OCI-LY1 (cell line): ENCODE data around the gene RSPH1.

Experiments
- H2AFZ ChIP-seq: fragments of 200-600 bp; sonication (generic), shearing (Covaris generic); 2 replicates; pipeline ENCODE4 v1.6.0; 2014; ENCODE audit warnings: antibody characterized with exemption, mild to moderate bottlenecking, low read length
- H3F3A ChIP-seq: fragments of 200-600 bp; sonication (generic), shearing (Covaris generic); 2 replicates; pipeline ENCODE4 v1.6.0; 2014; ENCODE audit warnings: mild to moderate bottlenecking, antibody characterized with exemption, low read length, moderate library complexity; ENCODE audit not compliant: insufficient read depth
- H3K27ac ChIP-seq: fragments of 200-600 bp; sonication (generic); 2 replicates; pipeline ENCODE4 v1.5.1; 2014; ENCODE audit warnings: low read length, mixed run types, mild to moderate bottlenecking, low read depth; ENCODE audit not compliant: poor library complexity, severe bottlenecking
- H3K27me3 ChIP-seq: fragments of 200-600 bp; sonication (generic); 2 replicates; pipeline ENCODE4 v1.6.0; 2014; ENCODE audit warnings: antibody characterized with exemption, mild to moderate bottlenecking, low read length, moderate library complexity; ENCODE audit not compliant: insufficient read depth
- H3K36me3 ChIP-seq: fragments of 200-600 bp; sonication (generic); 2 replicates; pipeline ENCODE4 v1.6.1; 2014; ENCODE audit warnings: mild to moderate bottlenecking, antibody characterized with exemption, low read length, moderate library complexity, mixed read lengths; ENCODE audit not compliant: insufficient read depth
- H3K4me1 ChIP-seq: fragments of 200-600 bp; sonication (generic); 2 replicates; pipeline ENCODE4 v1.5.1; 2014; ENCODE audit warnings: mild to moderate bottlenecking, low read length, moderate library complexity; ENCODE audit not compliant: insufficient read depth, severe bottlenecking
- H3K4me2 ChIP-seq: fragments of 200-600 bp; sonication (generic), shearing (Covaris generic); 2 replicates; pipeline ENCODE4 v1.6.1; 2014; ENCODE audit warnings: low read length
- H3K4me3 ChIP-seq: fragments of 200-600 bp; sonication (generic); 2 replicates; pipeline ENCODE4 v1.5.1; 2014; ENCODE audit warnings: low read length, low read depth, mild to moderate bottlenecking, mixed read lengths; ENCODE audit not compliant: poor library complexity, severe bottlenecking
- H3K79me2 ChIP-seq: fragments of 200-600 bp; shearing (Covaris generic); 2 replicates; pipeline ENCODE4 v1.6.1; 2016; ENCODE audit warnings: mixed run types, low read length, mixed read lengths; ENCODE audit not compliant: insufficient read depth
- H3K9ac ChIP-seq: fragments of 200-600 bp; sonication (generic), shearing (Covaris generic); 2 replicates; pipeline ENCODE4 v1.6.1; 2014; ENCODE audit warnings: mild to moderate bottlenecking, low read length, mixed read lengths
- H3K9me2 ChIP-seq: fragments of 200-600 bp; sonication (generic), shearing (Covaris generic); 2 replicates; pipeline ENCODE4 v1.6.1; 2014; ENCODE audit warnings: low read depth, mild to moderate bottlenecking, low read length, mixed read lengths
- H3K9me3 ChIP-seq: fragments of 200-600 bp; shearing (Covaris generic); 2 replicates; pipeline ENCODE4 v1.6.1; 2014; ENCODE audit warnings: low read length, mixed read lengths
- H4K20me1 ChIP-seq: fragments of 200-600 bp; sonication (generic), shearing (Covaris generic); 2 replicates; pipeline ENCODE4 v1.6.0; 2016; ENCODE audit warnings: mild to moderate bottlenecking, low read length; ENCODE audit not compliant: insufficient read depth
- CTCF ChIP-seq: fragments of 200-600 bp; sonication (generic), shearing (Covaris generic); IDR thresholded peaks from 2 replicates; pipeline ENCODE4 v1.5.1; 2017; ENCODE audit warnings: mild to moderate bottlenecking, antibody characterized with exemption, low read length, moderate library complexity, mixed read lengths
- EZH2 ChIP-seq: fragments of 200-600 bp; sonication (generic), shearing (Covaris generic); IDR thresholded peaks from 2 replicates; pipeline ENCODE4 v1.8.0; 2017; ENCODE audit warnings: borderline replicate concordance, mixed run types, mild to moderate bottlenecking, antibody characterized with exemption, low read length, moderate library complexity, mixed read lengths

The RSPH1 gene

GRCh38 chr21:42426424-42426823 lies 69.6 kb downstream of the RSPH1 start:
- Histone ChIP-seq H3K36me3 (no peaks in the 10 kb centered on the region), H3K79me2 (no peaks in the 10 kb centered on the region), H4K20me1 (no peaks in the 10 kb centered on the region), H3K9me2 (no peaks in the 10 kb centered on the region), H2AFZ (no peak overlapping the region), H3K4me3 (no peak overlapping the region), H3K4me1 (no peaks in the 10 kb centered on the region), H3K4me2 (no peak overlapping the region), H3K9ac (no peak overlapping the region), H3K27me3 (no peaks in the 10 kb centered on the region), H3K9me3 (no peaks in the 10 kb centered on the region), H3F3A (no peaks in the 10 kb centered on the region), H3K27ac (no peak overlapping the region)
- TF ChIP-seq EZH2 (no peak), CTCF (no peak)

- no peaks in the 10 kb centered on the region for H3K79me2 ChIP-seq
- H3F3A ChIP-seq: no peaks in the 10 kb centered on the region
- no peaks in the 10 kb centered on the region for H3K4me1 ChIP-seq
- no peaks in the 10 kb centered on the region for H3K27me3 ChIP-seq
- H2AFZ ChIP-seq: no peak overlapping the region
- H4K20me1 ChIP-seq: no peaks in the 10 kb centered on the region
- TF ChIP-seq EZH2: no peak
- no peak for TF ChIP-seq CTCF
- H3K9me2 ChIP-seq: no peaks in the 10 kb centered on the region
- H3K9me3 ChIP-seq: no peaks in the 10 kb centered on the region
- no peak overlapping the region for H3K9ac ChIP-seq
- H3K4me2 ChIP-seq: no peak overlapping the region
- H3K27ac ChIP-seq: no peak overlapping the region
- H3K36me3 ChIP-seq: no peaks in the 10 kb centered on the region
- no peak overlapping the region for H3K4me3 ChIP-seq
Measured at GRCh38 chr21:42425591-42425990, 70.4 kb downstream of the RSPH1 start.

- Histone ChIP-seq H3K27me3 (no peaks in the 10 kb centered on the region), H3K4me2 (no peak overlapping the region)
Measured at GRCh38 chr21:42424914-42425541, 71.0 kb downstream of the RSPH1 start.

More at GRCh38 chr21:42424914-42425541, 71.0 kb downstream of the RSPH1 start:
- no peak overlapping the region for H3K27ac ChIP-seq
- TF ChIP-seq EZH2 (no peak), CTCF (no peak)
- H4K20me1 ChIP-seq: no peaks in the 10 kb centered on the region
- H3K79me2 ChIP-seq: no peaks in the 10 kb centered on the region
- 0 out of 2 replicates have a peak, but pooled peaks cover under 1% of the 10 kb centered on the region for H3K9me3 ChIP-seq
- no peak overlapping the region for H2AFZ ChIP-seq
- no peaks in the 10 kb centered on the region for H3K36me3 ChIP-seq
- no peaks in the 10 kb centered on the region for H3K9me2 ChIP-seq
- H3K4me1 ChIP-seq: no peaks in the 10 kb centered on the region
- no peak overlapping the region for H3K4me3 ChIP-seq
- H3F3A ChIP-seq: no peaks in the 10 kb centered on the region
- H3K9ac ChIP-seq: no peak overlapping the region
